Endometrium (tissue), 2 donors: ENCODE measurements around the gene MIOX.

ENCODE experiments used
- FAIRE-seq: peaks from 2 replicates; lab custom pipeline; 2012; peaks lifted over from hg19 to GRCh38; lab: Jason Lieb, UNC
- donor health status: control.
- donor health status: control.

MIOX gene

DNA sequence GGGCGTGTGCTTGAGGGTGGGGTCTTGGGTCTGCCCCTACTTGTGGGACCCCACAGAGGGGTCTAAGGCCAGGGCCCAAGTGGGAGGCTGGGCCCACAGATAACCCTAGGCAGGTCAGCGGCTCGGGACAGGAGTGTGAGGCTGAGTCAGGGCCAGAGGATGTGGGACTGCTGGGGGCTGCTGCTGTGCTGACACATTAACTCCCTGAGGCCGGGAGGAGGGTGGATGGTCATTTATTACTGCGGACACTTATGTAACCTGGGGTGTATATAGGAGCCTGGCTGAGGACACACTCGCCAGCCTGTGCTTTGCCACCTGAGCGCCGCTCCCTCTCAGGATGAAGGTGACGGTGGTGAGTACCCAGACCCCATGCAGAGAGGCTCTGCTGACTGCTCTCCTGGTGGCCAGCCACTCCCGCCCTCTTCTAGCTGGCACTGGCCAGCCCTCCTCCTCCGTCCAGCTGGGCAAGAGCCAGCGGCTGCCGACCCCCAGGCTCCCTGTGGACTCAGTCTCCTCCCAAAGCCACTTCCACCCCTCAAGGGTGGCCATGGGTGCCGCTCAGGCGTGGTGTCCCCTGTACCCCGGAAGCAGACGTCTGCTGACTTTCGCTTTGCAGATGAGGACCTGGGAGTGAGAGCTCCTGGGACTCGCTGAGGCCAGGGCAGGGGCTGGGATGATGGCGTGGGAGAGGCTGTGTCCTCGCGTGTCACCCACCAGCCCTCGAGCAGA lies at the start of gene MIOX:
MIOX (plus strand) TSS at position 299 of the 729 bp plus-strand sequence; CDS start at position 338, 39 bp downstream.
- no peak for FAIRE-seq

DNA sequence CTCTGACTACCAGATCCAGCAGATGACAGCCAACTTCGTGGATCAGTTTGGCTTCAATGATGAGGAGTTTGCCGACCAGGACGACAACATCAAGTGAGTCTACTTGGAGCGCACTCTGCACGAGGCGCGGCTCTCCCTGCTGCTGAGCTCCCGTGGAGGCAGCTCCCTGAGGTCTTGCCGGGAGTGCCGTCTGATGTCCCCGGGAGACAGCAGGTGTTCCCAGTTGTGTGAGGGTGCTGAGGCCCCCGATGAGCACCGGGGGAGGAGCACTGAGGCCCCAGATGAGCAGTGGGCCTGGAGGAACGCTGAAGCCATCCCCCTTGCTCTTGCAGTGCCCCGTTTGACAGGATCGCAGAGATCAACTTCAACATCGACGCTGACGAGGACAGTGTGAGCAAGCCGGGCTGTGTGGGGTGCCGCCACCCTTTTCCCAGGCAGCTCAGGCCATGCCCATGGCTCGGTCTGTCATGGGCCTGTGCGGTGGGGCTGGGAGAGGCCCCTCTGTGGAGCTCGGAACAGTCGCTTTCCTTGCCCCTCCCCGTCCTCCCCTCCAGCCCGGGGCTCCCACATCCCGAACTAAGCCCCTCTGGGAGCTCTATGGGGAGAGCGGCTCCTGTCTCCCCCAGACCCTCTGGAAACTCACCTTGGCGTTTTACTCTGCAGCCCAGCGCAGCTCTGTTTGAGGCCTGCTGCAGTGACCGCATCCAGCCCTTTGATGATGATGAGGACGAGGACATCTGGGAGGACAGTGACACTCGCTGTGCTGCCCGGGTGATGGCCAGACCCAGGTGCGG lies 49.0 kb upstream of the MIOX start:
- no peak for FAIRE-seq

DNA sequence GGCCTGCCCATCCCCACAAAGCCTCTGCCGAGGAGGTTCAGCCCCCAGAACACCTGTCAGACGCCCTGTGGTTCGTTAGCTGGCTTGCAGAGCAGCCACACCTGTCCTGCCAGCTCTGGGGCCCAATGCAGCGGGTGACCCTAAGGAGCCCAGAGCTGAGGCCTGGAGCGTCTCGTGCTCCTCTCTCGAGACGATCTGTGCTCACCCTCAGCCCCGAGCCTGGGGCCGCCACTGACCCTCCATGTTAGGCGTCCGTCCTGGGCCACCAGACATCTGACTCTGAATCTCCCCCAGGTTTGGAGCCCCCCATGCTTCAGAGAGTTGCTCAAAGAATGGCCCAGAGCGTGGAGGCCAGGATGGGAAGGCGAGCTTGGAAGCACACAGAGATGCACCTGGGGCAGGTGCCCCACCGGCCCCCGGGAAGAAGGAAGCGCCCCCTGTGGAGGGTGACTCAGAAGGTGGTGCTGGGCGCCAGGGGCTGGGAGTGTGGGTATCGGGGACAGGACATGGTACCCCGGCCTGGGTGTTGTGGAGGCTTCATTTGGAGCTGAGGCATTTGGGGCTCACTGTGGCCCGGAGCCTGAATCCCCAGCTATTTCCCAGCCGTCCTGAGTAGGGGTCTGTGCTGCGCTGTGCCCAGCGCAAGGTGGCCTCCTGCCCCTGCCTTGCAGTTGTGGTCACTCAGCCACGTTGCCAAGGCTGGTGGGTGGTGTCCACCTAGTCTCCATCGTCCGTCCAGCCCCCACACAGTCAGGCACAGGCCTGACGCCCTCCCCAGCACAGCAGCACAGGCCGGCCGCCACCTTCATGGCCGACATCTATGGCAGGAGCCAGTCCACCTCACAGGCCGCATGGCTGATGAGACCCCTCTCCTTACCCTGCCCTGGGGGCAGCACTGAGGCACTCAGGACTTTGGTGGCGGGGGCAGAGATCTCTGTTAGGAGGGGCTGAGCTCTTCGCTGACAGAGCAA lies 48.1 kb upstream of the MIOX start:
- FAIRE-seq = no peak

DNA sequence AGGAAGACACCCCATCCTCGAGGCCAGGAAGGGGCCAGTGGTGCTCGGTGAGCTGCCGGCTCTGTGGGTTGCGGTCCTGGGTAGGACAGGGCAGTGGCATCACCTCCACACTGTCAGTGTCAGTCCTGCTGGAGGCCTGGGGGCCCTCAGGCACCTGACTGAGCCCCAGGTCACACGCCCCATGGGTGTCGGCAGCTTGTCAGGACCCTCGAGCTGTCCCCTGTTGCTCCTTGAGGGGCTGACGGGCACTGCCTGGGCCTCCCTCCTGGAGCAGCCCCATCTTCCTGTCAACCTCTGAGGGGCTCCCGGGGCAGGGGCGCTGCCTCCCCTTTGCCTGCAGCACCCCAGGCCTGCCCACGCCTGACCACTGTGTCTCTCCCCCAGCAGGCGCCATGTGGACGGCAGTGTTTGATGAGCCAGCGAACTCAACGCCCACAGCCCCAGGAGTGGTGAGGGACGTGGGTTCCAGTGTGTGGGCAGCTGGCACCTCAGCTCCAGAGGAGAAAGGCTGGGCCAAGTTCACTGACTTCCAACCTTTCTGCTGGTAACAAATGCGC lies 47.3 kb upstream of the MIOX start:
- FAIRE-seq = no peak

DNA sequence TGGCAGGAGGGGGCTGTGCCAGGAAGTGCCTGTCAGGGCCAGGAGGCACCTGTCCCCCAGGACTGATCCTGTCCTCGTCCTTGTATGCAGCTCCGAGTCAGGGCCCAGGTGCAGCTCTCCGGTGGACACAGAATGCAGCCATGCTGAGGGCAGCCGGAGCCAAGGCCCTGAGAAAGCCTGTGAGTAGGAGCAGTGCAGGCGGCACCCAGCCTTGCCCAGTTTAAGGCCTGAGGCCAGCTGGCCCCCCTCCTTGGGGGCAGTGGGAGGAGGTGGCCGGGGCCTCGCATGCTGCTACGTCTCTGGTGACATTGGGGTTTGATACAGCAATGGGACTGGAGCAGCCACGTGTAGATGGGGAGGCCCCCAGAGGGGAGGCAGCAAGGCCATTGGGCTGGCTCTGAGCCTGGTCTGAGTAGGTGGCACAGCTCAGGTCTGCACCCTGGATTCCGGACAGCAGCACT lies 46.8 kb upstream of the MIOX start:
- no peak for FAIRE-seq

DNA sequence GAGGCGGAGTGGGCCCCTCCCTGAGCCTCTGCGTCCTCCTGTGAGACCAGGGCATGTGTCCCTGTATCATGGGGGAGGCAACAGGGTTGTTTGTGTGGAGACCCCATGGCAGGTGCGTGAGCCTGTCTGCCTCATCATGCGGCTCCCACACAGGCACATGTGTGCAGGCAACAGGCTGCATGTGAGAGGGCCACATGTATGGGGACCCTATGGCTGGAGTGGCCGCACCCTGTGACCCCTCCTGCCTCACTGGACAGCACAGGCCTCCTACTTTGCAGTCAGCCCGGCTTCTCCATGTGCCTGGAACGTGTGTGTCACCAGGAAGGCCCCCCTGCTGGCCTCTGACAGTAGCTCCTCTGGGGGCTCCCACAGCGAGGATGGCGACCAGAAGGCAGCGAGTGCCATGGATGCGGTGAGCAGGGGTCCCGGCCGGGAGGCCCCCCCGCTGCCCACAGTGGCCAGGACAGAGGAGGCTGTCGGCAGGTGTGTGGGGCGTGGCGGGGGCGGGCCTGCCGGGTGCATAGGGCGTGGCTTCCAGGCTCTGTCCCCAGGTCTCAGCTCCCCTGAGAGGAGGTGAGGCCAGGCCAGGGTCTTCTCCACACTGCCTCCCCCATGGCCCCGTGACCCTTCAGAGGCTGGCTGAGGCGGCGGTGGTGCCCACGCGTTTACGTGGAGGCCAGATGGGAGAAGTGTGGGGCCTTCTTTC lies 46.0 kb upstream of the MIOX start:
- FAIRE-seq = no peak

DNA sequence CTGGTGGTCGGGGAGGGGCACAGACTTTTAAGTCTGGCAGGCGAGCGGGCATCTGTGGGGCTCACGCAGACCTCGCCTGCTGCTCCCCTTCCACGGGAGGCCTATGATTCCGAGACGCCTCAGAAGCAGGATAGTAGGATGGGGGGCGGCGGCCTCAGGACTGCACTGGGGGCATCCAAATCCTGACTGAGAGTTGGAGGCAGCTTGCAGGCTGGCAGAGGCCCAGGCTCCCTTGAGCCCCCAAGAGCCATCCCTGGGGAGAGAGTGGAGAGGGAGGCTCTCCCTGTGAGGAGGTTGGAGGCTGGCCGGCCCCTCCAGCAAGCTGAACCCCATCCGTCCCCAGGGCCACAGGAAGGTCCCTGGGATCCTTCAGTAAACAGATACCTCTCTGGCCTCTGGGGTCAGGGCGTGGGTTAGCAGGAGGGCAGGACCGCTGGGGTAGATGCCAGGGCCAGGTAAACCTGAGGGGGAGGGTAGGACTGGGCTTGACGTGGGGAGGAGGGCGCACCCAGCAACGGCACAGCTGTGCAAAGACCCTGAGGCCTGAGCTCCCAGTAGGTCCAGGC lies 45.1 kb upstream of the MIOX start:
- FAIRE-seq = no peak

DNA sequence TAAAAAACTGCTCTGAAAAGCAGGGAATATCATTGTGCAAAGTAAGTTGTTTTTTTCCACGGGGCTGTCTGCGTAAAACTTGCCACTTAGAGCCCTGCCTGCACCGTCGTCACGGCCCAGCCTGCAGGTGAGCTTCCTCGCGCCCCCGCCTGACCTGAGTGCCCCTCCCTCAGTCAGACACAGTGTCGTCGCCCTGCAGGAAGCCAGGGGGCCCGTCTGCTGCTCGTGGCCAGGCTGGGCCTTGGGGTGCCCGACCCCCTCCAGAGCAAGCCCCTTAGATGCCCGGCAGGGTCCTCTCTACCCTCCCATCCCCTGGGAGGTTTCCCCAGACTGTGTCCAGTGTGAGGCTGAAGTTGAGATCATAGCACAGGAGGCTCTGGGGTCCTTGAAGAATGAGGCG lies 43.5 kb upstream of the MIOX start:
- no peak for FAIRE-seq

DNA sequence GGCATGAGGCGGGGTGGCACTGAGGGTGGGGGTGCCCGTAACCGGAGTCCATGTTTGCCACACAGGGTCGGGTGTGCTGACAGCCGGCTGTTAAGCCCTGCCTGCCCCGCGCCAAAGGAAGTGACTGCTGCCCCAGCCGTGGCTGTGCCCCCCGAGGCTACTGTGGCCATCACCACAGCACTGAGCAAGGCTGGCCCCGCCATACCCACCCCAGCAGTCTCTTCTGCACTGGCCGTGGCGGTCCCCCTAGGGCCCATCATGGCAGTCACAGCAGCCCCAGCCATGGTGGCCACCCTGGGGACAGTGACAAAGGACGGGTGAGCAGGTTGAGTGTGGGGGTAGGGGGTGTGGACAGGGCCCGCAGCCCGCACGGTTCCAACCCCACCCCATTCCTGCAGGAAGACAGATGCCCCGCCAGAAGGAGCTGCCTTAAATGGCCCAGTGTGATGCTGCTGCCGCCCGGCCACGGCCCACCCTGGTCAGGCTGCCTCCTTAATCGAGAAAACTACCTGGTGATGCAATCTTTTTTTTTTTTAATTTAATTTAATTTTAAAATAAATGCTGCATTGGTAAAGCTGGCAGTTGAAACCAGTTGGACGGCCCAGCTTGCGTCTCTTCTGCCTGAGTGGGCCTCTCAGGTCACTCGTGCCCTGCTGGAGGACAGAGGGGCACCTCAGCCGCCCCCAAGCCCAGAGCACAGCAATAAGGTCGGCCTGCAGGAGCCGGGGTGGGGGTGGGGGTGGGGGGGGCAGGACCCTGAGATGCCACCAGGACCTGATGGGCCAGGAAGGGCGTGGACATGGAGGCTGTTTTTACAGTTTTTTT lies 42.6 kb upstream of the MIOX start:
- FAIRE-seq = no peak

DNA sequence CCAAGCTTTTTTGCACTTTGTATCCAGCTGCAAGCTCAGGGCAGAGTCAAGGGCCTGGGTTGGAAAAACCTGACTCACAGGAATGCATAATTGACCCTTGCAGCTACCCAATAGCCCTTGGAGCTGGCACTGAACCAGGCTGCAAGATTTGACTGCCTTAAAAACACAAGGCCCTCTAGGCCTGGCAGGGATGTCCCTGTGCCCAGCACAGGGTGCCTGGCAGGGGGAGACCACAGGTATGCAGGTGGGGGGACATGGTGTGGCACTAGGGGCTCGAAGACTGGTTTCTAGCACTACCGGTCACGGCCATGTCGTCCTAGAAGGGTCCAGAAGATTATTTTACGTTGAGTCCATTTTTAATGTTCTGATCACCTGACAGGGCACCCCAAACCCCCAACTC lies 42.0 kb upstream of the MIOX start:
- no peak for FAIRE-seq

DNA sequence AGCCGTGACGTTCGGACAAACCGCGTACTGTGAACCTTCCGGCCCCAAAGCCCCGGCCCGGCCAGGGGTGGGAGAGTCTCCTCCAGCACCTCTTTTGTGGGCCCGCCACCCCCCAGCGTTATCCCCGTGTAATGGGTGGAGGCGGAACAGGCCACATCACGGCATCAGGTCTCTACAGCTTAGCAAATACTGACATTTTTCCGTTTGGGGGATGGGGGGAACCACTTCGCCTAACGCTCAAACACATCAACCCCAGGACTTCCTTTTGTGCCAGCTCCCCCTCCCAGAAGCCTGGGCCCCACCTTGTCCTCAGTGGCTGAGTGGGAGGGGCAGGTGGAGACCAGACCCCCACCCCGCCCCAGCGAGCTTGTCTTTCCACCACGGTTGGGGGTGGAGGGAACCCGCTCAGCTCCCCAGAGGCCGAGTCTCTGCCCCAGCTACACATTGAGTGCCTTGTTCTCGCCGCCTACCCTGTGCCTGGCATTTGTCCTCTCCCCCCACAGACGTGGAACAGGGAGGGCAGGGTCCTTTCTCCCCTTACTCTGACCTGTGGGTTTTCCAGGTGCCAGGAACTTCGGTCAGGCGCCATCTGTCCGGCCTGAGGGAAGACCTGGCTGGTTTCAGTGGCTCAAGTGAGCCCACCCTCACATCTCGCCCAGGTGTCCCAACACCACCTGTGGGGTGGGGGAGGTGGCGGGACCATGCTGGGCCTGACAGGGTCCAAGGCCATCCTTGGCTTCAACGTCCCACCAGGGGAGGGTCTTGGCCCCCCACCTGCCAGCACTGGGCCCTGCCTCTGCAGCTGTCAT lies 41.4 kb upstream of the MIOX start:
- FAIRE-seq = no peak

DNA sequence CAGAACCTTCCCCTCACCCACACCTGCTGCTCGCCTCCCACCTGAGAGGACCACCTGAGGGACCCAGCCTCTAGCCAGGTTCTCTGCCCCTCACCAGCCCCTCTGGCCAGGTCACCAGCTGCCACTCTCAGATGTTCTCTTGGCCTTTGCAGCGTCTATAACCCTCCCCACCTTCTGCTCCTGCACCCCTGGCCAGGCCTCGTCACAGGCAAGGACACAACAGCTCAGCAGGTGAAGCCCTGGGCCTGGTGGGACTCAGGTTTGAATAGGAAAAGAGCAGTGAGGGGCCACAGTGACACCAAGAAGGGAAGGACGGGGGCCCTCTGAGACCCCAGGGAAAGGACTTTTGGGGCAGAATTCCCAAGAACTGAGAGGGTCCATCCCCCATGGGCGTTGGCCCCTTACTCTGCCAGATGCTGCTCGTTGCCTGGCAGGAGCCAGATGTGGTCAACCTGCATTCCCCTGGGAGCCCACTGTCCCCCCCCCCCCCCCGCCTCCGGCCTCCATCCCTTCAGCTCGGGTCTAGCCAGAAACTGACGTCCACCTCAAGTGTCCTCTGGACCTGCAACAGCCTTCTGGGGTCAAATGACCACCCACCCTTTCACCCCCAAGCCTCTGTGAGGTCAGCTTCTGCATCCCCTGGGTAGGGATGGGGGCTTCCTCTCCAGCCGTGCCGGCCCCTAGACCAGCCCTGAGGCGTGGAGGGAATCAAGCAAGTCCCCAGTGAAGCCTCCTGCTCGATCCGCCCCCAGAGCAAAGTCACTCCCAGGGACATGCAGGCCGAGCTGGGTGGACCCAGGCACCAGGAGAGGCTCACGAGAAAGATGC lies 40.6 kb upstream of the MIOX start:
- no peak for FAIRE-seq

DNA sequence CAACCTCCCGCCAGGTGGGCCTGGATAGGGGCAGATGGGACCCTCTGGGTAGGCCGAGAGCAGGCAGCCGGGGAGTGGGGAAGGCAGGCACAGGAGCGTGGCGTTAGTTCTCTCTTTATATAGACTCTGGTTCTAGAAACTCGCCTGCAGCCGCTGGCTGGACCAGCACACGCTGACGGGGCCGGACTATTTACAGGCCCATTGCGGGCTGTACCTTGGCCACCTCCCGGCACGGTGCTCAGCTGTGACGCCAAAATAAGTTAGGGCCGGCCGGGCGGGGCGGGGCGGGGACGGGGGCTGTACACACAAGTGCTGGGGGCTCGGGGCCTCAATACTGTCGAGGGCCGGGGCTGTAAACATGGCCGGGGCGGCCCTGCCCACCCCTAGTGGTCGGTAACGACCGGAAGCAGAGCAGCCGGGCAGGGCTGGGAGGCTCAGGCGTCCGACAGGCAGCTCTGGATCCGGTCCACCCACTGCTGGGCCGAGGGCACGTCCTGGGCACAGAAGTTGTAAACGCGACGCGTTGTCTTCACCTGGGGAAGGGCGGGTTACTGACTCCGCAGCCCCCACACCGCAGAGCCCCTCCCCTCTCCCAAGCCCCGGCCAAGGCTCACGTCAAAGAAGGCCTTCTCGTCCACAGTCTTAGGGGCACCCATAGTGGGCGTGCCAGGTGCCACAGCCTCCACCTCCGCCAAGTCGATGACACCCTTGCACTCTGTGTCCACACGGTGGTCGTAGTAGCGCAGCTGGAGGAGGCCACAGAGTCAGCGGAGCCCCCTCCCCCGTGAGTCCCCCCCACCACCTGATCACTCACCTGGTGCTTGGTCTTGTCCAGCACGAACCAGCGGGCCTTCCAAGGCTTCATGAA lies 39.7 kb upstream of the MIOX start:
- FAIRE-seq = no peak

DNA sequence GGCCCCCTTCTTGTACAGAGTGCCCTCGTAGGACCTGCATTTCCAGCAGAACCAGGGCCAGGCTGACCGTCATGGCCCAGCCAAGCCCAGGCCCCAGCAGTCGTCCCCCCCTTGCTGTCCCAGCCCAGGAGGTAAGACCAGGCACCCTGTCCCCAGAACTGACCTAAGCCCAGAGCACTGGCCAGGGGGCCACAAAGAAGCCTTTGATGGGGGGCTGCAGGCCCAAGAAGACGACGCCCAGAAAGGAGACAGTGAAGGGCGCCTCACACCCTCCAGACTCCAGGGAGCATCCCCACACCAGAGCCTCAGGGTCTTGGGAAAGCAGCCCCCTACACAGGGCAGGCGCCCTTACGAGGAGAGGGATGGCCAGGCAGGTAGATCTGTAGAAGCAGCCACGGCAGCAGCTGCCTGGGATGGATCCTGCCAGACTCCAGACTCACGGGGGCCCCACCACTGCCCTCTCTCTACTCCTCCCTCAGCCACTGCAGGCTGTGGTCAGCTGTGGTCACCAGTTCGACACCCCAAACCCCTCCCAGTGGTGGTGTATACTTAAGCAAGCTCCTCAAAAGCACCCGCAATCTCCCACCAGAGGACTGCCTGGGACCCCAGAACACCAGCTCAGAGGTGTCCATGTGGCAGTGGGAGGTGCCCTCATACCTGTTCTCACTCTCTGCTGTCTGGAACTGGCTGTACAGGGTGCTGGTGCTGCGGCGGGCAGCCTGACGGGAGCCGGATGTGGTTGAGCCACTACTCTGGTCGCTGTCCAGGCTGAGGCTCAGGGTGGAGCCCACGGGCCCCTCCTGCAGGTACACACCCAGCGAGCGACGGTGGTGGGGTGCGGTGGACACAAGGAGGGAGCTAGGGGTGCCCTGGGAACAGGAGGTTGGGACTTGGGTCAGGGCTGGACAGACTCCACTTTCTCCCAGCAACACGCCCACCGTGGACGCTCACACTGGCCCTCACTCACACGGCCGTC lies 38.8 kb upstream of the MIOX start:
- FAIRE-seq = no peak

DNA sequence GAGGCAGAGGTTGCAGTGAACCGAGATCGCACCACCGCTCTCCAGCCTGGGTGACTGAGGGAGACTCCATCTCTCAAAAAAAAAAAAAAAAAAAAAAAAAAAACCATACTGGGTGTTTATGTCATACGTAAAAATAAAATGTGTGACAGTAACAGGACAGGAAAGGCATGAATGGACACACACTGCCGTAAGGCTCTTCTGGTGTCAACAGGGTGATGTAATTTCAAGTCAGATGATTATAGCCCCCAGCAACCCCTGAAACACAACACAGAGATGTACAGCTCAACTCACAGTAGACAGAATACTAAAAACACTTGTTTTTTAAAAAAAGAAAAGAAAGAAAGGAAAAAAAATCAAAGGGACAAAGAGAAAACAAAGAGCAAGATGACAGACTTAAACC lies 34.0 kb upstream of the MIOX start:
- FAIRE-seq = no peak

DNA sequence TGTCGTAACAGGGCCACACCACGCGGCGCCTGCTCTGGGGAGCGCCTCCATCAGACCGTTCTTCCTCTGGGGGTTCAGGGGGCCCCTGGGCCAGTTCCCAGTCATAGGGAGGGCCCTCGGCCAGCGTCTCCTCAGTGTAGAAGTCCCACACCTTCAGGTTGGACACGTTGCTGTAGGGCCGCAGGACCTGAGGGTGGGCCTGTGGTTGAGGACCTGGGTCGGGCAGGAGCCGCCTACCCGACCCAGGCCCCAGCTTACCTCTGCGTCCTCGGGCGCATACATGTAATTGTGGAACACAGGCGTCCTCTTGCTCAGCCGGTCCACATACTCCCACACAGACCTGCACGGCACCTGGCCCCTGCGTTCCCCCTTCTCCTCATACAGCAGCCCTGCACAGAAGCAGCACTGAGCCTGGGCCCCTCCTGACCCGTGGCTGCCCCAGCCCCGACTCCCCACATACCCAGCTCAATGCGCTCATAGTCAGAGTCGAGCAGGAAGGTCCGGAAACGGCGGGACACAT lies 32.0 kb upstream of the MIOX start:
- FAIRE-seq = no peak
